Measurements from ENCODE around the gene ATP8A2.

ATP8A2 gene

GRCh38 chr13:25384758-25385410, 13.1 kb downstream of the ATP8A2 start:
- DNase-seq (ENCODE audit: low spot score): no peak

- no peak for DNase-seq (ENCODE audit: low spot score)
Observed at GRCh38 chr13:25391932-25392331, 20.2 kb downstream of the ATP8A2 start.

- DNase-seq (ENCODE audit: low spot score): no peak
Observed at GRCh38 chr13:25394402-25395060, 22.8 kb downstream of the ATP8A2 start.

GRCh38 chr13:25397763-25398162, 26.0 kb downstream of the ATP8A2 start:
- DNase-seq (ENCODE audit: low spot score): no peak

- DNase-seq (ENCODE audit: low spot score): no peak
Observed at GRCh38 chr13:25400925-25401324, 29.2 kb downstream of the ATP8A2 start.

DNA sequence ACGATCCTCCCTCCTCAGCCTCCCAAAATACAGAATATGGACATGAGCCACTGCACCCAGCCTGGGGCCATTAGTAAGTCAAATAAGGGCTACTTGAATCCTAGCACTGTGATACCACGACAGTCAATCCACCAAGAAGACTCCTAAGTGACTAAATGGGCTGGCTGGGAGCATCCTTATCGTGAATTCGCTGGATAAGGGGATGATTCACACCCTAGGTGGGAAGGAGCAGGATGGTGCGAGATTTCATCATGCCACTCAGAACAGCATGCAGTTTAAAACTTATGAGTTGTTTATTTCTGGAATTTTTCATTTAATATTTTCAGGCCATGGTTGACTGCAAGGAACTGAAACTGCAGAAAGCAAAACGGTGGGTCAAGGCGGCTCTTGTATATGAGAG, 30.2 kb downstream of the ATP8A2 start:
- no peak for DNase-seq (ENCODE audit: low spot score)

GRCh38 chr13:25406377-25406776, 34.6 kb downstream of the ATP8A2 start:
- DNase-seq (ENCODE audit: low spot score): no peak

DNA sequence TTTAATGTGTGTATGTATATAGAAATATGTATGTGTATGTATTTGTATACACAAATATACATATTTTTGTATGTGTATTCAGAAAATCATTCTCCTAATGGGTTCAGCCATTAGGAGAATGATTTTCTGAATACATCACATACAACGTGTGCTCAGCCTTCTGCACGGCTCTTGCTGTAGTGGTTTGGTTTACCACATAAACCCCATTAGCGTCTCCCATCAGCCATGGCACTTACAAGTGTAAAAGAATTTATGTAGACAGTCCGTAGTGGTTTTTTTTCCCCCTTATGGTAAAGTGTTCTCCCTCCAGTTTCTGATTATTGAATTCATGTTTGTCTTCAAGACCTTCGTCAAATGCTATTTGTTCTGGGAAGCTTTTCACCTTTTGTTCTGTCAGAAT, 38.2 kb downstream of the ATP8A2 start:
- no peak for DNase-seq (ENCODE audit: low spot score)

- DNase-seq (ENCODE audit: low spot score): no peak
Observed at GRCh38 chr13:25415241-25415640, 43.5 kb downstream of the ATP8A2 start.

GRCh38 chr13:25417535-25417934, 45.8 kb downstream of the ATP8A2 start:
- no peak for DNase-seq (ENCODE audit: low spot score)

DNA sequence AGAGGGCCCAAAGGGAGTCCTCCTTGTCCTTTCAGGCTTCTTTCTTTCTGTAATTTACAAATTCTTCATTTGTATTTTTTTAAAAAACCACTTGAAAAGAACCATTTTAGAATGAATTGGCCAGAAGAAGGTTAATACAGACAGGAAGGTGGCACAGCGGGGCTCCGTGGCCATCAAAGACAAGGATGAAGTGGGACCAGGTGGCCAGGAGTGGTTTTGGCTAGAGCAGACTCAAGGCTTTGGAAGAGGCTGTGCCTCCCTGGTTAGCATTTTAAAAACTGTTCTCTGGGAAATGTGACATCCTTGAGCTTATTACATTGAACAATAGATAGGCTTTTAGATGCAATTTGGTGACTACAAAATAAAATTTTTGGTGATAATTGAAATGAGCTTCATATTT, 48.4 kb downstream of the ATP8A2 start:
- DNase-seq (ENCODE audit: low spot score): no peak

DNA sequence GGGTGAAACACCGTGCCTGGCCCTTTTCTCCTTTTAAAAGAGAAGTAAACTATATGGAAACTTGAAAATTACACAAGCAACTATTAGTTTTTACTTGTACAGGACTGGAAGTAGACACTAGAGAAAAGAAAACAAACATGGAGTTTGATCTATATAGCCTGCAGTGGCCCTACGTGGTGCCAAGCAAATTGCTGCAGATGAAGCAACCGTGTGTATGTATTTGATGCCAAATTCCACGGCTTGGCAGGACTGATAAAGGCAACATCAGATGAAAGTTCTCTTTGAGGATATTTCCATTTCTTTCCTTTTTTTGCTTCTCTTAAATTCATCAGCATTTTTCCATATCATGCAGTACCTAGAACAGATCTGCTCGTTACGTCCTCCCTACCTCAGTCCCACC, 49.8 kb downstream of the ATP8A2 start:
- no peak for DNase-seq (ENCODE audit: low spot score)

DNA sequence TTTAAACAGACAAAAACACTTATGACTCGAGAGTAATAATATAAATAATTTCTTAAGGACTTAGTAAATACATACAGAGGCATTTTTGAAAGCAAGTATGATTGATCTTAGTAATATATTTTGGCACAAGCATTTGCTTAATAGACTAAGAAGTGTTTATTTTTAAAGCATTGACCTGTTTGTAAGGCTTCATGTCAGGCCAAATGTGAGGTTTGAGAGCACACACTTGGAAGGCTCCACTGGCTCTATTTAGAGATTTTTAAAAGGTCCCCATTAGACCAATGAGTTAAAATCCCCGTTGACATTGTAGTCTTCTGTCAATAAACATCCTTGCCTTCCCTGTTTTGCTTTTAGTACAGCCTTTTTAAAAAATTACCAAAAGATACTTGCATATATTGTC, 50.4 kb downstream of the ATP8A2 start:
- no peak for DNase-seq (ENCODE audit: low spot score)

DNA sequence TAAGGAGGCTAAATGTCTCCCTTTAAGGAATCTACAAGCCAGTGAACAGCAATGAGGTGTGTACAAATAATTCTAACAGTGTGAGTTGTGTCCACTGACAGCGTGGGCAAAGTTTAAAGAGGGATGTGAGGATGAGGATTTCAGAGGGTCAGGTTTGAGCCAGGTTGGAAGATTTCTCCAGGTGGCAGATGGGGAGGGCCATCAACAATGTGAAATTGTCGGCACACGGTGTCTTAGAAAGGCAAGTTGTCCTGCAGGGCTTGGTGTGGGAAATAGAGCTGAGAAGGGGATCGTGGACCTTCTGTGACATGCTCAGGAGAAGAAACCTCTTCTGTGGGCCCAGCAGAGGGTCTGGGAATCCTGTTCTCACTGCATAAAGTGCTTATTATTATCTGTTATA, 52.1 kb downstream of the ATP8A2 start:
- no peak for DNase-seq (ENCODE audit: low spot score)

GRCh38 chr13:25429466-25429865, 57.7 kb downstream of the ATP8A2 start:
- no peak for DNase-seq (ENCODE audit: low spot score)

DNA sequence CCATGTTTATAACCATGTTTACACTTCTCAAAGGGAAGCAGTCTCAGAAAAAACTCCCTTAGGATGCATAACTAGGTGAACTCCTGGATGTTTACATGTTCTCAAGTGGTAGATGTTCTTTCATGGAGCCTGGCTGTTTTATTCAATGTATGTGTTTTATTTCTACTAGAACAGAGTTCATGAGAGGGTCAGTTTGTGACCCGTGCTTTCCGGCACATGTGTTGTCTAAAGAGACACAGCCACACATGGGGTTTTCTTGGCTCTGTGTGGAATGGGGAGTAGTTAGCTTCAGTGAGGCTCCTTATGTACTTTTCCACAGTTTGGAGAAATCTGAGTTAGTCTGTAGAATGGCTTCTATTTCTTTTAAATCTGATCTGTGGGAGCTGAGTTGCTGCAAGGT, 60.9 kb downstream of the ATP8A2 start:
- no peak for DNase-seq (ENCODE audit: low spot score)

- no peak for DNase-seq (ENCODE audit: low spot score)
Observed at GRCh38 chr13:25440061-25440460, 68.3 kb downstream of the ATP8A2 start.

DNA sequence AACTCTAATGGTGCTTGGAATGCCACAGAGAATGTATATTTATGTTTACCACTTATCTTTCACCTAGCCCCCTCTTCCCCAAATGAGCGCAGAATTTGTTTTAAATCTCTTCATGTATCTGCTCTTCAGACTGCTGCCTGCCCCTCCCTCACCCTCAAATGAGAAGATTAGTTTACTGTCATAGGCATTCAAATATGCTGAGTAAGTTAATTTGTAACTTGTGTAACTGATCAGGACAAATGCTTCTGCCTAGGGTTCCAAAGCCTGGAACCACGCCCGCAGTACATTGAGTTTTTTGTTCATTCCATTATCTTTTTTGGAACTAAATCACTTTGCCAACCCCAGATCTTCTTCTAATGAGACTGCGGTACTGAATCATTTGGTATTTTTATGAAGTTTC, 74.5 kb downstream of the ATP8A2 start:
- DNase-seq (ENCODE audit: low spot score): no peak

- no peak for DNase-seq (ENCODE audit: low spot score)
Observed at GRCh38 chr13:25447396-25447795, 75.6 kb downstream of the ATP8A2 start.

DNA sequence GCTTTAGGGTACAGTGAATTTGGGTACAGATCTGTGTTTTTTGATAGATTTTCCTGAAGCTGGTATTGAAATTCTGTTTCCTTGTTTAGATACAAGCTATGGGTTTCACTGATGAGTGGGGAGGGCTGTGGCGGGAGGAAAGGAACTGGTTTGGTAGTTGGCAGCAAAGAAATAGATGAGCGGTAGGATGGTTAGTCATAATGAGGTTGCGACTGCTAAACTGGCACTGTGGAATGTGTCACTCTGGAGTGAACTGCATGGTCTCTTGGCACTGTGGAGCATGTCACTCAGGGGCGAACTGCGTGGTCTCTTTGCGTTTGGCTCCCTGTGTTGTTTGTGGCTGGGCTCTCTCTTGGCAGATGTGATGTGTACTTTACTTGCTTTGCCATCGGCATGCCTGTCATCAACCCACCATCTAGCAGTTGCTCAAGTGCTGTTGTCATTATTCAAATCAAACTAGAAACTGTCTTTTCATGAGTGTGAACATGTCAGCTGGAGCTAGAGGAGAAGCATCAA, 82.1 kb downstream of the ATP8A2 start:
- DNase-seq (ENCODE audit: low spot score): no peak

DNA sequence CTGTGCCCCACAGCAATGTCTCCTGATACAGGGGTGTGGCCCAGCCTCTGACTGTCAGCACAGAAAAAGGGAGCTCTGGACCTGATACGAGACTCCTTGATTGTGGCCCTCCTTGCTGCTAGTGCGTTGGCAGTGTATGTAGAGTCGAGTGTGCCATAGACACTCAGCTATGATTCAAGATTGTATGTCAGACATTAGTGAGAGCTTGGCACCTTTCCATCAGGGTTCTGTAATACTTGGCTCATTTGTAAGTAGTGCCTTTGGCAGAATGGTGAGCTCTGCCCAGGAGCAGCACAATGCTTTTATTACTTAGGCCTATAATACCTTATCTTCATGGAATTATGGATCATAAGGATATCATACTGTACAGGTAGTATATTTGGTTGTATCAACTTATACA, 83.4 kb downstream of the ATP8A2 start:
- no peak for DNase-seq (ENCODE audit: low spot score)

DNA sequence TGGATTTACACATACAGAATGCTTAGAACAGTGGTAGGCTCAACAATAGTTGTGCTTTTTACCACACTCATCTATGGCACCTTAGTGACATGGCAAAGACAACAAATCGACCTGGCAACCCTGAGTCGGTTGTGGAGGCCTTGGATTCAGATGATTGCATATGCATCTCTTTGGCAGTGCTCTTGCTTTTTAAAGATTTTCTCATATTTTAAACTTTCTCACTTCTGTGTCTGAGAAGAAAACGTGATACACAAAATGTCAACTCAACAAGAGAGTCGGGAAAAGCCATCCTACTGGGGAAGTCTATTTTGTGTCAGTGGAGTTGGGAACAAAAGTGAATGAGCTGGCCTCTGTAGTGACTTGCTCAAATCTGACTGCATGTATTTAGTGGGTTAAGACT, 85.8 kb downstream of the ATP8A2 start:
- DNase-seq (ENCODE audit: low spot score): no peak

GRCh38 chr13:25462301-25463125, 90.7 kb downstream of the ATP8A2 start:
- no peak for DNase-seq (ENCODE audit: low spot score)

Data from AG08396 (cell line).